HG02938 (cell line): ENCODE measurements around the gene CNTNAP5.

ENCODE experiments used
- ATAC-seq: cut with Tn5 transposase; IDR thresholded peaks from one replicate; pipeline ENCODE4 v1.9.1; 2021; ENCODE audit warnings: mild to moderate bottlenecking, moderate library complexity; ENCODE audit not compliant: unreplicated experiment

CNTNAP5 gene

DNA sequence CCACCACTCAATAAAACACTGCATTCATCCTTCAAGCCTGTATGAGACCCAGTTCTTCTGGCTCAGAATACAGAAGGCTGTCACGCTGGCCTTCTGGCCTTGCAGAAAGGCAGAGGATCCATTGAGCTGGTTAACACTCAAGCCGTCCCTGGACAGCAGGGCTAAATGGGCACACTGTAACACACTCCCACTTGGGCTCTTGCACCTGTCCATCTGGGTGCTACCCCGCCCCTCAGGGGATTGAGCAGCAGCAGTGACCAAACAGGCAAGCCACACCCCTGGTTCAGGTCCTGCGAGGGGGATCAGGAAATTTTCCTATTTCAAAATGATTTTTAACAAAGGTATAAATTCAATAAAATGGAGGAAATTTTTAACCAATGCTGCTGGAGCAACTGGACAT, 936.0 kb downstream of the CNTNAP5 start:
- ATAC-seq, result no peak
